Body of pancreas (tissue), 4 donors: Measurements from ENCODE around the gene OSBPL9.

Source experiments
- CTCF ChIP-seq, 7 experiments: fragments of 450-650 bp in 4 of 7; fragments of 200-600 bp in 3 of 7; sonication (generic) in 3 of 7; IDR thresholded peaks; one replicate each; pipeline ENCODE4 v1.5.1; 2016 to 2019; ENCODE audit warnings: antibody characterized with exemption in 7 of 7
- POLR2A ChIP-seq, 3 donors: fragments of 450-650 bp; IDR thresholded peaks; one replicate each; pipeline ENCODE4 v1.6.1; 2016; ENCODE audit warnings: antibody characterized with exemption in 3 of 3, mild to moderate bottlenecking in 2 of 3

- TF ChIP-seq CTCF (IDR thresholded peaks at IDR 0.05) (no peak), POLR2A (IDR thresholded peaks at IDR 0.05) (no peak)
Measured at GRCh38 chr1:51689075-51689440, 72.2 kb downstream of the OSBPL9 start.
